ENCODE data around the gene COPS9. TPM values are rescaled to one million over a fixed set of nuclear protein-coding genes. Genes with fewer than 3 reads are reported as not detected.

The COPS9 gene
- total RNA-seq, 1 donor, result 30.6 TPM

DNA sequence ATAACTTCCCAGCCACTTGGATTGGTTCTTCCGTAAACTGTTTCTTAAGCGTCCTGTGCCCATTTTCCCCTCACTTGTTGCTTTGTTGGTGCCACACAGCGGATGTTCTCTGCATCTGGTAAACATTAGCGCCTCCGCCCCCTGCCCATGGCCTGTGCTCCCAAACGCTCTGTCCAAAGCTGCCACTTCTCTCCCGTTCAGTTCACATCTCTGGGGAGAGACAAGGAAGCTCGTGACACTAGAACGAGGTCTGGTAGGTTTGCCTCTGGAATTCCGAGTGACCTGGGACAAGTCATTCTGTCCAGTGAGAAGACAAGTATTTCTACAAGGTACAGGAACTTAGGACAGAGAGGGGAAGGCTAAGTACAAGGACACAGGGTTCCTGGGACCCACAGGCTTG is 9.4 kb downstream of the COPS9 start:
- H3K4me3 ChIP-seq (ENCODE audit: low read length), result no peak overlapping the region
- H3K4me1 ChIP-seq (ENCODE audit: insufficient read depth, low read length), result no peaks in the 10 kb centered on the region
- H3K9me3 ChIP-seq (ENCODE audit: low read depth, low read length), result no peaks in the 10 kb centered on the region
- no peaks in the 10 kb centered on the region for H3K27me3 ChIP-seq (ENCODE audit: insufficient read depth, low read length)

DNA sequence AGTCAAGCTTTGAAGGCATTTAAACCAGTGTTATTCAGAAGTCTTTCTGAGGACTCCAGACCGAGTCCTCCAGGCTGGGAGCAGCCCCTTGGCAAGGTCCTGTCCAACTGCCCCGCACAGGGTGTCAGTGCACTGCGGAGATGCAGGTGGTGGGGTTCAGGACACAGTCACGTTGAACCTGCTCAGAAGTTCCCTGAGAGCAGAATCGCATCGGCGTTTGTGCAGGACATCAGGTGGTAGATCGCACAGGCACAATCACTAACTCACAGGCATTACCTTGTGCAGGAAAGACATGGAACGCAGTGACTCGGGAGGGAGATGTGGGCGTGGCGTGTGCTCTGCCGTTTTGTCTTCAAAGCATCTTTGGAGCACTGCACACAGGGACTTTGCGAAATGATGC is 10.4 kb downstream of the COPS9 start:
- H3K4me3 ChIP-seq (ENCODE audit: low read length), result no peak overlapping the region
- H3K9me3 ChIP-seq (ENCODE audit: low read depth, low read length), result no peaks in the 10 kb centered on the region
- no peaks in the 10 kb centered on the region for H3K27me3 ChIP-seq (ENCODE audit: insufficient read depth, low read length)
- H3K4me1 ChIP-seq (ENCODE audit: insufficient read depth, low read length), result no peaks in the 10 kb centered on the region

DNA sequence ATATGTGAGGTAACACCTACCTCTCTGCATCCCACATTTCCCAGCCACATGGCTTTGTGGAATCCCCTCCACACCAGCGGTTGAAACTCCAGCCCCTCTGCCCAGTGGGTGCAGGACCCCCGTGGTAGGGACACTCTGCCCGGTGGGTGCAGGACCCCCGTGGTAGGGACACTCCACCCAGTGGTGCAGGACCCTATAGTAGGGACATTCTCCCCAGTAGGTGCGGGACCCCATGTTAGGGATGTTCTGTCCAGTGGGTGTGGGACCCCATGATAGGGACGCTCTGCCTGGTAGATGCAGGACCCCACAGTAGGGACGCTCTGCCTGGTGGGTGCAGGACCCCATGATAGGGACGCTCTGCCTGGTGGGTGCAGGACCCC is 11.5 kb downstream of the COPS9 start:
- H3K4me1 ChIP-seq (ENCODE audit: insufficient read depth, low read length), result no peaks in the 10 kb centered on the region
- H3K4me3 ChIP-seq (ENCODE audit: low read length), result no peak overlapping the region
- H3K27me3 ChIP-seq (ENCODE audit: insufficient read depth, low read length), result no peaks in the 10 kb centered on the region
- no peaks in the 10 kb centered on the region for H3K9me3 ChIP-seq (ENCODE audit: low read depth, low read length)

DNA sequence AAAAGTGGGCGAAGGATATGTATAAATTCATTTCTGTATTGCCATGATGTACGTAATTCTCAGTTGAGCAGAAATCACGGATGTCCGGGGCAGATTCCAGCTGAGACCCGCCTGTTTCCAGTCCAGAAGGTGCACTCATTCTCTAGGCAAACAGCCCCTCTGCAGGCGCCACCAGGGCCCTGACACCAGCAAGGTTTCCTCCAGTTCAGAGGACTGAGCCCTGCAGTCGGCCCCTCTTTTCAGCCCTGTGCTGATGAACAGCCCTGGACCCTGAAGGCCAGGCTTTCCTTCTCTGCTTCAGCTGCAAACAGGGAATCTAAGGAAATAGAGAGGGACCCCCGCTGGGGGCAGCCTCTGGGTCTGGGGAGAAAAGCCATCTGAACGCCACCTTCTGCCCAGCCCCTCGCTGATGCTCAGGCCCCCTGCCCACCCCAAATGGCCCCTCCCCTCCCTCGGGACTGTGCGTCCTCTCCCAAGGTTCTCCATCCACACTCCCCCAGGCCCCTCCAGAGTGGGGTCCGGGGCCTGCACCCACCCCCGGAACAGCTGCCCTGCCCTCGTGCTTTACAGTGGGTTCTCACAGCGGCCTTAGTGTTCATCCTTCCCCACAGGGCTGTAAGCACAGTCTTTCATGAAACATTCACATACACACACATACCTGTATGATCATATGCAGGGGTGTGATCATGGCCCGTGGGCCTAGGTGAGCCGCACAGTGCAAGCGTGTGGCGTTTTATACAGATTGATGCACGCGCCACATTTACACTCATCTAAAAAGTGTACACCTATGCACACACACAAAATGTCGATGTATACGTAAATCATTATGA is 12.1 kb downstream of the COPS9 start:
- Histone ChIP-seq H3K9me3 (ENCODE audit: low read depth, low read length) (no peaks in the 10 kb centered on the region), H3K4me3 (ENCODE audit: low read length) (no peak overlapping the region), H3K27me3 (ENCODE audit: insufficient read depth, low read length) (no peaks in the 10 kb centered on the region), H3K4me1 (ENCODE audit: insufficient read depth, low read length) (no peaks in the 10 kb centered on the region)

DNA sequence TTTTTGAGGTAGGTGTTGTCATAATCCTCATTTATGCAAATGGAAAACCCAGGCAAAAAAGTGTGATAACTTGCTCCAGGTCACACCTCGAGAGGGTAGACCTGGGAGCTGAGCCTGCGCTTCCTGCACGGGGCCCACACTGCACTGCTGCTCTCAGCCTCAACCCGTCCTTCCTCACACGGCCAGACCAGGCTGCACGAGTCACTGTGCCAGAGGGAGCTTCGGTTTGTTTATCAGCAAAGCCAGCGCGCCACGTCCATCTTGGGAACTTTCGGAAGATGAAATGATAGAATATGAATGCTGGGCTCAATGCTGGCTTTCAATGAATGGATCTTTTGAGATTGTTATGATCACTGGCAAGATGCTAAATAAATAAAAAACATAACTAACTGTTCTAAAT is 14.4 kb downstream of the COPS9 start:
- H3K9me3 ChIP-seq (ENCODE audit: low read depth, low read length), result no peaks in the 10 kb centered on the region
- H3K27me3 ChIP-seq (ENCODE audit: insufficient read depth, low read length), result no peaks in the 10 kb centered on the region

DNA sequence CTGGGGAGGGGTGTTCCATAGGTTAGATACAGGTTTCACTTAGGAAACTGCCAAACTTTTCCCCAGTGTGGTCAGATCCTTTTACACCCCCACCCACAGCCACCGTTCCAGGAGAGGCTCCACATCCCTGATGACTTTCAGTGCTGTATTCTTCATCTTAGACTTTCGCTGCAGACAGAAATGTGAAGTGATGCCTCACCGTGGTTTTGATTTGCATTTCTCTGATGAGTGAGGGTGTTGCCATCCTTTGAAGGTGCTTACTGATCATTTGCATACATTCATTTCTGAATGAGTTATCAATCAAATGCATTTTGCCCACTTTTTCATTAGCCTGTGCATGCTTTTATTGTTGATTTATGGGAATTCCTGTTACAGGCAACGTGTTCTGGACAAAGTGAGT is 14.9 kb downstream of the COPS9 start:
- Histone ChIP-seq H3K9me3 (ENCODE audit: low read depth, low read length) (no peaks in the 10 kb centered on the region), H3K4me1 (ENCODE audit: insufficient read depth, low read length) (no peaks in the 10 kb centered on the region), H3K27me3 (ENCODE audit: insufficient read depth, low read length) (no peaks in the 10 kb centered on the region), H3K4me3 (ENCODE audit: low read length) (no peak overlapping the region)

More for the DNA sequence above, 14.4 kb downstream of the COPS9 start:
- no peak overlapping the region for H3K4me3 ChIP-seq (ENCODE audit: low read length)
- no peaks in the 10 kb centered on the region for H3K4me1 ChIP-seq (ENCODE audit: insufficient read depth, low read length)

DNA sequence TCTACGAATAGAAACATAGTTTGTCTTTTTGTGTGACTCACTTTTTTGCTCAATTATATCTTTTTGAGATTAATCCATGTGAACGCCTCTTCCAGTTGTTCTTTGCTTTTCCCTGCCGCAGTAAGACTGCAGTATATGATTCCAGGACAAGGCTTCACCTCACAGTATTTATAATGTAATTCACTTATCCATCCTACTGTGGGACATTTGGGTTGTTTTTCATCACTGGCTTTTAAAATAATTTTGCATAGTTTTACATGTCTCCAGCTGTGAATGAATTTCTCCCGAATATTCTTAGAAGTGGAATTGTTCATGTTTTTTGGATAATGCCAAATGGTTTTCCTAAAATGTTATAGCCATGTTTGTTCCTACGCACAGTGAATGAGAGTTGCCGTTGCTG is 21.9 kb downstream of the COPS9 start:
- Histone ChIP-seq H3K4me1 (ENCODE audit: insufficient read depth, low read length) (no peaks in the 10 kb centered on the region), H3K9me3 (ENCODE audit: low read depth, low read length) (no peaks in the 10 kb centered on the region), H3K27me3 (ENCODE audit: insufficient read depth, low read length) (peaks cover 5% of the 10 kb centered on the region), H3K4me3 (ENCODE audit: low read length) (no peak overlapping the region)

DNA sequence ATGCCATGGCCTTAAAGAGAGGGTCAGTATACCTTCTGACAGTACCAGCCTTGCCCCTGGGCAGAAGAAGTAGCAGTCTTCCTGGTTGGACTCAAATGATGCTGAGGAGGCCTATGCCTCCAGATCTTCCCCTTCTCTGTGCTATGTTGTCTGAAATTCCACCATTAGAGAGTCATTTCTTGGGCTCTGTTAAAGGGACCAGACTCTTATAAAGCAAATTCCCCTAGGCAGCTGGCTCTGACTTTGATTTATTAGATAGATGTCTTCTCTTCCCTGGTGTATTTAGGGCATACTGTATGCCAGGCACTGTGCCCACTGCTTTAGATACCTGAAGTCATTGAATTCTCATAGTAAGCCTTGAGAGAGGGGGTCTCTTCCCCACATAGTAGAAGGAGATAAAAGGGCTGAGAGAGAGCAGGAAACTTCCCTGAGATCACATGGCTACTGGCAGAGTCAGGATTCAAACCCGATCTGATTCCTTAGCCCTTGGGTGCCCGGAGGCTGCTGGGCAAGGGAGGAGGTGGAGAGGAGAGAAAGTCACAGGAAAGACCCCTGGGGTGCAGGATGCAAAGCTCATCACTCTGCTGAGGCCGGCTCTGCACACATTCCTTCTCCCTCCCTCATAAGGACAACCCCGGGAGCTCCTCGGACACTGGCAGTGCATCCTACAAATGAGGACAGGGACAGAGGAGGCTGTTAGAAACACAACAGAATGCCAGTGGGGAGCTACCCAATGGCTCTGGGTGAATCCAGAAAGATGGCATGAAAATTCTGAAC is 23.0 kb downstream of the COPS9 start:
- Histone ChIP-seq H3K9me3 (ENCODE audit: low read depth, low read length) (no peaks in the 10 kb centered on the region), H3K27me3 (ENCODE audit: insufficient read depth, low read length) (peaks cover 5% of the 10 kb centered on the region), H3K4me1 (ENCODE audit: insufficient read depth, low read length) (no peaks in the 10 kb centered on the region), H3K4me3 (ENCODE audit: low read length) (no peak overlapping the region)

DNA sequence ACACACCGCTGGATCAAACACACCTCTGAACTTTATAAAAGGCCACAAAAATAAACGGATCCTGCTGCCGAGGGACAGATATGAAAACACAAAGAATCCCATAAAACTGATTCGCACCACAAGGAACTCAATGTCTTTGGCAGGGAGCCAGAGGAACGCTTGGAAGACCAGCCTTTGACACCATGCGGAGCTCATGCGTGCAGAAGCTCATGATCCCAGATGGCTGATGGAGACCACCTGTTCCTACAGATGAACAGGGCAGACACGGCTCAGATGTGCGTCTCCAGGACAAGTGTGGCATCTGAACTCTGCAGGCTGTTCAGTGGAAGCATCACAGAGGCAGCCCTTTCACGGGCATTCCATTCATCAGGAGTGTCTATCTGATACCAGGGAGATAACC is 24.9 kb downstream of the COPS9 start:
- Histone ChIP-seq H3K9me3 (ENCODE audit: low read depth, low read length) (no peaks in the 10 kb centered on the region), H3K4me3 (ENCODE audit: low read length) (no peak overlapping the region), H3K27me3 (ENCODE audit: insufficient read depth, low read length) (peaks cover 5% of the 10 kb centered on the region), H3K4me1 (ENCODE audit: insufficient read depth, low read length) (no peaks in the 10 kb centered on the region)

DNA sequence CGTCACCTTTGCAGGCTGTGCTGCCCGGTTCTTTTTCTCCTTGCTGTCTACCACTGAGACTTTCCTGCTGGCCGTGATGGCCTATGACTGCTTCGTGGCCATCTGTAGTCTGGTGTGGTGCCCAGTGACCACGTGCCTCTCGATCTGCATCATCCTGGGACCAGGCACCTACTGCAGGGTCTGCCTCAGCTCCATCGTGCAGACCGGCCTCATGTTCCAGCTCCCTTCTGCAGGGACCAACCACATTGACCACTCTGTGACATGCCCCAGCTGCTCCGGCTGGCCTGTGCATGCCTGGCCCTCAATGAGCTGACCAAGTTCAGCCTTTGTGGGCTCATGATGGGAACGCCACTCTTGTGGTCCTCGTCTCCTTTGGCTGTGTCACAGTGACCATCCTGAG is 26.7 kb downstream of the COPS9 start:
- no peaks in the 10 kb centered on the region for H3K9me3 ChIP-seq (ENCODE audit: low read depth, low read length)
- no peak overlapping the region for H3K4me3 ChIP-seq (ENCODE audit: low read length)
- H3K27me3 ChIP-seq (ENCODE audit: insufficient read depth, low read length), result no peaks in the 10 kb centered on the region
- H3K4me1 ChIP-seq (ENCODE audit: insufficient read depth, low read length), result no peaks in the 10 kb centered on the region

DNA sequence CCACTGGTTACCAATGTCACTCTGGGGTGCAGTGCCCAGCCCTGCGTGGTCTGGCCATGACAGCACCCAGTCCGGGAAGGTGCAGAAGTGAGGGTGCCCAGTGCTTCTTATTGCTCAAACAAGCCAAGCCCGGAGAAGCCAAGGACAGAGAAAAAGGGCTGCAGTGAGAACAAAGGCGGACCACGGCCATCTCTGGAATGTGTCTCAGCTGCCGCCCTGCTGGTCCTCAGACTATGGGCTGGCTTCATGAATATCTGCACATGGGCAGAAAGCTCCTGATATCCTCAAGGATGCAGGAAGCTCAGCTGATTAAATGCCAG is 28.7 kb downstream of the COPS9 start:
- Histone ChIP-seq H3K27me3 (ENCODE audit: insufficient read depth, low read length) (no peaks in the 10 kb centered on the region), H3K4me1 (ENCODE audit: insufficient read depth, low read length) (no peaks in the 10 kb centered on the region), H3K9me3 (ENCODE audit: low read depth, low read length) (no peaks in the 10 kb centered on the region), H3K4me3 (ENCODE audit: low read length) (no peak overlapping the region)

DNA sequence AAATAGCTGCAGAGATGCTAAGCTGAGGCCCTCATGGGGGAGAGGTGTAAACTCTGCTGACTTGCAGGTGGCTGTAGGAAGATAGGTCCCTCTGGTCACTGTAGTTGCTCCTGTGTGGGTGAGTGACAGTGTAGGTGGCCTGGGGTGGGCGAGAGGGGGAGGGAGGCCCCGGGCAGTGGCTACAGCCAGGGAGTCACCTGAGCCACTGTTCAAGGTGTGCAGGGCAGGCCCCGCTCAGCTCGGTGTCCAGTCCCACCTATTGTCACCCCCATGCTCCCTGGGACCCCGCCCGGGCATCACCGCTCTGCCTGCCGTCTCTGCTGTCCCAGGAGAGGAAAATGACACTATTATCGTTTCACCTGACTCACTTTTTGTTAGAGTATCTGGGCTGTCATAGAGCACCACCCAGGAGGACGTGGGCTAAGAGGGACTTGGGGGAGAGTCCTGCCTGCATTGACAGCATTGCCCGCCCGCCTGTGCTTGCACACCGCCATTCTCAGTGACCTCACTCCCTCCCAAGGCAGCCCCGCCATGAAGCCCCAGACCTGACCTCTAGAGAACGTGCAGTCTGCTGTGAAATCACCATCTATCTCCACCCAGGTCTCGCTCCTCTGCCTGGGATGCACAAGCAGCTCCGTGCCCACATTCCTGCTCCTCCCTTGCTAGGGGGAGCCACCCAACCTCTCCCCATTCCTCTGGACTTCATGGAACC is 29.2 kb downstream of the COPS9 start:
- Histone ChIP-seq H3K4me1 (ENCODE audit: insufficient read depth, low read length) (no peaks in the 10 kb centered on the region), H3K4me3 (ENCODE audit: low read length) (no peak overlapping the region), H3K9me3 (ENCODE audit: low read depth, low read length) (no peaks in the 10 kb centered on the region)

DNA sequence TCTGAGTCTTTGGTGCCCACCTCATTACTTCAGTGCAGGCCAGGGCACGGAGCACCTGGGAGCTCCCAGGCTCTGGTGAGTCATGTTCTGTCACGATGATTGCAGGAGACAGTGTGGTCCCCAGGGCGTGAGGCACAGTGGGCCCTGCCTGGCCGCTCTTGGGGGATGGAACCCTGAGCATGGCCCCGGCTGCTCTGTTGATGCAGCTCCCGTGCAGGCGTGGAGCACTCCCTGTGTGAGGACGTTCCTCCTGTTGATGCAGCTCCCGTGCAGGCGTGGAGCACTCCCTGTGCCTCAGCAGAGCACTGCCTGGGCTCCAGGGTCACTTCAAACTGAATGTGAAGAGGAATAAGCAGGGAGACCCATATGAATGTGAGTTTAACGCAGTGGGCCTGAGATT is 30.1 kb downstream of the COPS9 start:
- Histone ChIP-seq H3K9me3 (ENCODE audit: low read depth, low read length) (no peaks in the 10 kb centered on the region), H3K27me3 (ENCODE audit: insufficient read depth, low read length) (peaks cover 3% of the 10 kb centered on the region), H3K4me3 (ENCODE audit: low read length) (no peak overlapping the region), H3K4me1 (ENCODE audit: insufficient read depth, low read length) (no peaks in the 10 kb centered on the region)

More for the DNA sequence above, 29.2 kb downstream of the COPS9 start:
- H3K27me3 ChIP-seq (ENCODE audit: insufficient read depth, low read length), result no peaks in the 10 kb centered on the region

DNA sequence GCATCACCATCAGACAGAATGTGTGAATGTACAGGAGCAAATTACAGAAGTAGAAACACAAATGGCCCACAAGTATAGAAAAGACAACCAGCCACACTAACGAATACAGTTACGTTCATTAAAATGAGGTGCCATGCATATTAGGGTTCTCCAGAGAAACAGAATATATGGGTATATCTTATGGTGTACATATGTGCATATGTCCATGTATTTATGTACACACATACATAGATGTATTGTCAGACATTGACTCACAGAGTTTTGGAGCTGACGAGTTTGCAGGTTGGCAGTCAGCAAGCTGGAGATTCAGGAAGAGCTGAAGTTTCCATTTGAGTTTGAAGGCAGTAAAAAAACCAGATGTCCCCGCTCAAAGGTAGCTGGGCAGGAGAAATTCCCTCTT is 33.0 kb downstream of the COPS9 start:
- Histone ChIP-seq H3K4me1 (ENCODE audit: insufficient read depth, low read length) (no peaks in the 10 kb centered on the region), H3K27me3 (ENCODE audit: insufficient read depth, low read length) (peaks cover 27% of the 10 kb centered on the region), H3K9me3 (ENCODE audit: low read depth, low read length) (no peaks in the 10 kb centered on the region), H3K4me3 (ENCODE audit: low read length) (no peak overlapping the region)

DNA sequence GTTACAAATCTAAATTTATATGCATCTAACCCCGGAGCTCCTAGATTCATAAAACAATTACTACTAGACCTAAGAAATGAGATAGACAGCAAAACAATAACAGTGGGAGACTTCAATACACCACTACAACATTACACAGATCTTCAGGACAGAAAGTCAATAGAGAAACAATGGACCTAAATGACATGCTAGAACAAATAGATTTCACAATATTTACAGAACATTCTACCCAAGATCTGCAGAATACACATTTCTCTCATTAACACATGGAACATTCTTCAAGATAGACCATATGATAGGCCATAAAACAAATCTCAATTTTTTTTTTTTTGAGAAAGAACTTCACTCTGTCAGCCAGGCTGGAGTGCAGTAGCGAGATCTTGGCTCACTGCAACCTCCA is 37.8 kb downstream of the COPS9 start:
- Histone ChIP-seq H3K9me3 (ENCODE audit: low read depth, low read length) (no peaks in the 10 kb centered on the region), H3K27me3 (ENCODE audit: insufficient read depth, low read length) (peaks cover 74% of the 10 kb centered on the region), H3K4me1 (ENCODE audit: insufficient read depth, low read length) (no peaks in the 10 kb centered on the region), H3K4me3 (ENCODE audit: low read length) (no peak overlapping the region)
